Neutrophil (primary cell): Measurements from ENCODE around the gene SMIM1.

Experiments
- H3K27ac ChIP-seq: fragments of 200-600 bp; sonication (generic); 2 replicates; pipeline ENCODE4 v1.5.1; 2016; ENCODE audit warnings: mild to moderate bottlenecking, moderate library complexity
- H3K27me3 ChIP-seq: fragments of 200-600 bp; sonication (generic); 2 replicates; pipeline ENCODE4 v1.6.0; 2016; ENCODE audit warnings: mild to moderate bottlenecking
- H3K36me3 ChIP-seq: fragments of 200-600 bp; sonication (generic); 2 replicates; pipeline ENCODE4 v1.5.1; 2017
- H3K4me1 ChIP-seq, 2 experiments: fragments of 200-600 bp in 1 of 2; sonication (generic) in 1 of 2; 1 replicate in 1 of 2; 2 replicates in 1 of 2; pipeline versions ENCODE4 v1.5.1 to v1.6.1; 2013 to 2016; ENCODE audit warnings: low read depth in 1 of 2, low read length in 1 of 2, mild to moderate bottlenecking in 1 of 2, moderate library complexity in 1 of 2; ENCODE audit not compliant: control insufficient read depth in 1 of 2, insufficient read depth in 1 of 2
- H3K4me3 ChIP-seq, 2 experiments: fragments of 200-600 bp in 1 of 2; sonication (generic) in 1 of 2; 1 replicate in 1 of 2; 2 replicates in 1 of 2; pipeline ENCODE4 v1.5.1; 2013 to 2016; ENCODE audit warnings: low read depth in 1 of 2, low read length in 1 of 2, mild to moderate bottlenecking in 1 of 2, moderate library complexity in 1 of 2
- H3K9me3 ChIP-seq: fragments of 200-600 bp; sonication (generic); 2 replicates; pipeline ENCODE4 v1.5.1; 2016
- CTCF ChIP-seq: fragments of 200-600 bp; sonication (generic); IDR thresholded peaks from 2 replicates; pipeline ENCODE4 v1.5.1; 2016; ENCODE audit warnings: antibody characterized with exemption

The SMIM1 gene

GRCh38 chr1:3762873-3763228 lies 9.7 kb upstream of the SMIM1 start:
- Histone ChIP-seq H3K4me3 (no peak overlapping the region), H3K27ac (no peak overlapping the region), H3K4me1 (no peaks in the 10 kb centered on the region), H3K36me3 (no peaks in the 10 kb centered on the region), H3K9me3 (no peaks in the 10 kb centered on the region), H3K27me3 (peaks cover 41% of the 10 kb centered on the region)
- TF ChIP-seq CTCF = no peak

- Histone ChIP-seq H3K27me3 (peaks cover 42% of the 10 kb centered on the region), H3K27ac (no peak overlapping the region), H3K4me1 (no peaks in the 10 kb centered on the region), H3K9me3 (no peaks in the 10 kb centered on the region), H3K4me3 (no peak overlapping the region), H3K36me3 (no peaks in the 10 kb centered on the region)
- no peak for TF ChIP-seq CTCF
These were observed 9.0 kb upstream of the SMIM1 start for GRCh38 chr1:3763351-3764125.

- Histone ChIP-seq H3K36me3 (no peaks in the 10 kb centered on the region), H3K4me3 (no peak overlapping the region), H3K4me1 (peaks cover 0 to 9% of the 10 kb centered on the region in 2 experiments), H3K9me3 (no peaks in the 10 kb centered on the region), H3K27ac (no peak overlapping the region), H3K27me3 (peaks cover 60% of the 10 kb centered on the region)
- no peak for TF ChIP-seq CTCF
These were observed 5.1 kb upstream of the SMIM1 start for GRCh38 chr1:3767328-3767925.

GRCh38 chr1:3768811-3769390 lies 3.6 kb upstream of the SMIM1 start:
- Histone ChIP-seq H3K9me3 (no peaks in the 10 kb centered on the region), H3K36me3 (no peaks in the 10 kb centered on the region), H3K27me3 (peaks cover 74% of the 10 kb centered on the region), H3K4me1 (peaks cover 0 to 14% of the 10 kb centered on the region in 2 experiments), H3K4me3 (no peak overlapping the region), H3K27ac (no peak overlapping the region)
- no peak for TF ChIP-seq CTCF

GRCh38 chr1:3770047-3770765 lies 2.3 kb upstream of the SMIM1 start:
- peaks cover under 1 to 15% of the 10 kb centered on the region in 2 experiments for H3K4me1 ChIP-seq
- TF ChIP-seq CTCF = no peak
- H3K36me3 ChIP-seq = no peaks in the 10 kb centered on the region
- H3K27ac ChIP-seq = no peak overlapping the region
- H3K9me3 ChIP-seq = no peaks in the 10 kb centered on the region
- no peak overlapping the region for H3K4me3 ChIP-seq
- H3K27me3 ChIP-seq = peaks cover 83% of the 10 kb centered on the region
